Ovary (tissue), 9 donors: ENCODE measurements around the gene GPR142. TPM values are rescaled to one million over a fixed set of nuclear protein-coding genes. Genes with fewer than 3 reads are reported as not detected.

Experiments
- DNase-seq, 5 donors: peaks; one replicate each; pipeline ENCODE4 v3.0.0-alpha.2; 2019 to 2020
- H3K27ac ChIP-seq, 2 donors: fragments of 200-600 bp; one replicate each; pipeline versions ENCODE4 v1.5.1 to v1.8.0; 2019 to 2022
- H3K27me3 ChIP-seq: fragments of 200-600 bp; one replicate; pipeline ENCODE4 v1.8.0; 2022
- H3K36me3 ChIP-seq: fragments of 200-600 bp; sonication (generic); one replicate; pipeline ENCODE4 v1.5.1; 2019
- H3K4me1 ChIP-seq: one replicate; pipeline ENCODE4 v1.8.1; 2013; ENCODE audit warnings: mild to moderate bottlenecking, moderate library complexity; ENCODE audit not compliant: insufficient read depth
- H3K4me3 ChIP-seq: fragments of 200-600 bp; sonication (generic); one replicate; pipeline ENCODE4 v1.5.1; 2017
- H3K9me3 ChIP-seq, 2 donors: fragments of 200-600 bp in 1 of 2; sonication (generic) in 1 of 2; one replicate each; pipeline versions ENCODE4 v1.5.1 to v1.8.1; 2013 to 2019; ENCODE audit warnings: mild to moderate bottlenecking in 1 of 2, moderate library complexity in 1 of 2
- EP300 ChIP-seq: sonication (generic); formaldehyde crosslinking; IDR thresholded peaks from one replicate; pipeline ENCODE4 v1.6.1; 2017; ENCODE audit warnings: antibody characterized with exemption
- POLR2A ChIP-seq: fragments of 450-650 bp; IDR thresholded peaks from one replicate; pipeline ENCODE4 v1.6.1; 2017; ENCODE audit warnings: antibody characterized with exemption, mild to moderate bottlenecking, moderate library complexity
- WGBS, 3 donors: extraction: QIAGEN DNeasy Blood & Tissue Kit in 1 of 3; methylation state at CpG; one replicate each; pipeline versions ENCODE4 v1.1.5 to v1.1.7; 2013 to 2017; 5-methylcytosine and 5-hydroxymethylcytosine counted together
- intact Hi-C, 4 donors: fragments of 100-400 bp; cut with DNase I; formaldehyde crosslinking; loops; one replicate each; pipeline versions ENCODE4 v1.11.0 to v1.15.1; 2022 to 2023
- polyA plus RNA-seq, 2 donors: library from polyadenylated mRNA; stranded (reverse); fragments of 200-250 nt in 1 of 2; fragments of 350-450 nt in 1 of 2; fragmentation: Illumina TruSeq in 1 of 2; extraction: RNeasy Lipid Tissue Mini Kit (QIAGEN cat#74804) in 1 of 2; gene quantifications; one replicate each; pipeline ENCODE4 v1.2.3, GENCODE V29; 2013 to 2014
- total RNA-seq, 7 donors: library from RNA; depleted of rRNA in 2 of 7; stranded (reverse); fragments of >200 nt in 2 of 7; fragmentation: NEBNext Ultra II Directional in 3 of 7; extraction: Animal tissue kit (Norgen Biotek cat#: 25700) in 3 of 7; gene quantifications; one replicate each; pipeline versions ENCODE4 v1.1.0 to v1.2.4, GENCODE V29; 2016 to 2023
- TF ChIP-seq, protein P1 (sequence below), 3 donors: fragments of 450-650 bp in 2 of 3; fragments of 200-600 bp in 1 of 3; IDR thresholded peaks; one replicate each; pipeline versions ENCODE4 v1.5.1 to v1.8.0; 2016 to 2022; ENCODE audit warnings: antibody characterized with exemption in 3 of 3, mild to moderate bottlenecking in 1 of 3
- donor health status: DM: no; HTN: no; CAD: no; lungs with moderate emphysema.
- donor health status: DM: no; HTN: no; CAD: no.
- donor health status: Bipolar disorder and iron deficiency.
- donor health status: DM: yes; HTN: yes; CAD: no.
- donor health status: DM: no; HTN: no; CAD: no.
- donor health status: DM: yes; HTN: yes; CAD: no.

GPR142 gene
- total and polyA plus RNA-seq, 9 donors, result 0.05 to 0.25 TPM; not detected in 7

DNA sequence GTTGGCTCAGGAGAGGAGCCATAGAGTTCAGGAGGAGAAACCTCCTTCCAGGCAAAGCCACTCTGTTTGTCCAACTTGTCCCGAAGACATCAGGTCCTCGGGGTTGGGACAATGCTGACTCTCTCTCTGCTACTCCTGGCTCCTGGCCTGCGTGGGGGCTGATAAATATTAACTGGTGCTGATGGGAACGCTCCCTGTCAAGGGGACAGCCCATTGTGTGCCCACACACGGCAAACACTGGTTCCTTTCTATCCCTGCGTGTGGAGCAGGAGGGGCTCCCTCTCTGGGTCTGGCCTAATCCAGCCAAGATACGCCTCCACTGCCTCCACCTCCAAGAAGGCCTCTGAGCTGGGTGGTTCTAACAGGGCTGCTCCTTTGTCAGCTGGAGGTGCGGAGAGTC, 36.9 kb upstream of the GPR142 start:
- Histone ChIP-seq H3K4me3 (no peak overlapping the region), H3K36me3 (no peaks in the 10 kb centered on the region), H3K4me1 (peaks cover 3% of the 10 kb centered on the region), H3K27me3 (no peaks in the 10 kb centered on the region), H3K27ac (no peak overlapping the region), H3K9me3 (peaks cover 0 to 5% of the 10 kb centered on the region in 2 donors)
- TF ChIP-seq EP300 (no peak), POLR2A (no peak)
- TF ChIP-seq, protein P1, sequence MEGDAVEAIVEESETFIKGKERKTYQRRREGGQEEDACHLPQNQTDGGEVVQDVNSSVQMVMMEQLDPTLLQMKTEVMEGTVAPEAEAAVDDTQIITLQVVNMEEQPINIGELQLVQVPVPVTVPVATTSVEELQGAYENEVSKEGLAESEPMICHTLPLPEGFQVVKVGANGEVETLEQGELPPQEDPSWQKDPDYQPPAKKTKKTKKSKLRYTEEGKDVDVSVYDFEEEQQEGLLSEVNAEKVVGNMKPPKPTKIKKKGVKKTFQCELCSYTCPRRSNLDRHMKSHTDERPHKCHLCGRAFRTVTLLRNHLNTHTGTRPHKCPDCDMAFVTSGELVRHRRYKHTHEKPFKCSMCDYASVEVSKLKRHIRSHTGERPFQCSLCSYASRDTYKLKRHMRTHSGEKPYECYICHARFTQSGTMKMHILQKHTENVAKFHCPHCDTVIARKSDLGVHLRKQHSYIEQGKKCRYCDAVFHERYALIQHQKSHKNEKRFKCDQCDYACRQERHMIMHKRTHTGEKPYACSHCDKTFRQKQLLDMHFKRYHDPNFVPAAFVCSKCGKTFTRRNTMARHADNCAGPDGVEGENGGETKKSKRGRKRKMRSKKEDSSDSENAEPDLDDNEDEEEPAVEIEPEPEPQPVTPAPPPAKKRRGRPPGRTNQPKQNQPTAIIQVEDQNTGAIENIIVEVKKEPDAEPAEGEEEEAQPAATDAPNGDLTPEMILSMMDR (IDR thresholded peaks at IDR 0.05), result no peak
- 78 to 82% (median 78%) methylated on average over 8 of the region's 8 CpGs for WGBS, 3 donors
- intact Hi-C loops, result no loop called here
- DNase-seq, result no peak

DNA sequence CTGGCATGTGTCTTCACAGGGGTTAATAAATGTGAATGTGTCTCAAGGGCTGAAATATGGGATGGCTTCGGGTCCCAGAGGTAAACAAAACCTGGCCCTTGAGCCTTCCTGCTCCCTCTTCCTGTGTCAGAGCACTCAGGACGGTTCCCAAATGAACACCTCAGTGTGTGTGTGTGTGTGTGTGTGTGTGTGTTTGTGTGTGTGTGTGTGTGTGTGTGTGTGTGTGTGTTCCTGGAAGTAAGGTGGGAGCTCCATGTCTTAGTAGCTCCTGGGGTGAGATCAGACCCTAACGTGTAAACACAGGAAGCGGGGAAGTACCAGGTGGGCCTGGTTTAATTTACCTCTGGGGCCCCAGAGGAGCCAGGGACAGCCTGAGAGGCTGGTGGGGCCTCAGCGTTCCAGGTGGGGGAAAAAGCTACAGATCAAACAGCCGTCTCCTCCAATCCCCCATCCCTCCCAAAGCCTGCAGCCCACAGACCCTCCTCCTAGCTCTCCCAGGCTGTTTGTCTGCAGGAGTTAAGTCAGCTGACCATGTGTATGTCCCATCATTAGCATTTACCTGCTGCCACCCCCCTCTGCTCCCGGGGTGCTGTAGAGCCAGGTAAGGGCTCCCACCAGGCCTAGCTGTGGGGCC, 35.2 kb upstream of the GPR142 start:
- Histone ChIP-seq H3K4me3 (no peak overlapping the region), H3K27ac (no peak overlapping the region), H3K9me3 (peaks cover 0 to 5% of the 10 kb centered on the region in 2 donors), H3K27me3 (no peaks in the 10 kb centered on the region), H3K36me3 (no peaks in the 10 kb centered on the region), H3K4me1 (no peaks in the 10 kb centered on the region)
- no peak for DNase-seq
- intact Hi-C loops, result no loop called here
- TF ChIP-seq, protein P1 (IDR thresholded peaks at IDR 0.05), result no peak
- TF ChIP-seq EP300 (no peak), POLR2A (no peak)
- 56 to 61% (median 61%) methylated on average over 7 of the region's 7 CpGs for WGBS, 3 donors

DNA sequence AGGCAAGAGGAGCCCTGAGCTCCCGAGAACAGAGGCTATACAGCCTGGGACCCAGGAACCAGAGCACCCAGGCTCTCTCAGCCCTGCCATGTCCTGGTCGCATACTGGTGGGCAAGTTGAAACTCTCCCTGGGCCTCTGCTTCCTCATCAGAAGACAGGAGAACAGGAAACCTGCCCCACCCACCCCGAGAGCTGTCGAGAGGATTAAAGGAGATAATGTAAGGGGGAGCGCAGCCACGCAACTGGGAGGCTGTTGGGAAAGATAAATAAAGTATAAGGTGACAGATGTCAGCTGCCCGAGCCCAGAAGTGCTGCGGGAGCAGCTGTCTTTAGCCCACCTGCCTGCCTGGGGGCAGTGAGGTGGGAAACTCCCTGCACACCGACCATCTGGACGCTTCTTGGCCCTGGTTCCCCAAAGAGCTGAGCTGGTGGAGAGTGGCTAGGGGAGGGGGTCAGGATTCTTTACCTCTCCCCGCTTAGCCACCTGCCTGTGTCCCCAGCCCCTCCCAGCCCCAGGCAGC, 34.5 kb upstream of the GPR142 start:
- TF ChIP-seq, protein P1 (IDR thresholded peaks at IDR 0.05), result no peak
- no peak for TF ChIP-seq POLR2A
- TF ChIP-seq EP300, result no peak
- Histone ChIP-seq H3K4me1 (no peaks in the 10 kb centered on the region), H3K4me3 (no peak overlapping the region), H3K27ac (no peak overlapping the region), H3K27me3 (no peaks in the 10 kb centered on the region), H3K36me3 (no peaks in the 10 kb centered on the region), H3K9me3 (peaks cover 0 to 5% of the 10 kb centered on the region in 2 donors)
- intact Hi-C loops, result no loop called here
- 16 to 24% (median 22%) methylated on average over 11 of the region's 11 CpGs for WGBS, 3 donors
- no peak for DNase-seq

DNA sequence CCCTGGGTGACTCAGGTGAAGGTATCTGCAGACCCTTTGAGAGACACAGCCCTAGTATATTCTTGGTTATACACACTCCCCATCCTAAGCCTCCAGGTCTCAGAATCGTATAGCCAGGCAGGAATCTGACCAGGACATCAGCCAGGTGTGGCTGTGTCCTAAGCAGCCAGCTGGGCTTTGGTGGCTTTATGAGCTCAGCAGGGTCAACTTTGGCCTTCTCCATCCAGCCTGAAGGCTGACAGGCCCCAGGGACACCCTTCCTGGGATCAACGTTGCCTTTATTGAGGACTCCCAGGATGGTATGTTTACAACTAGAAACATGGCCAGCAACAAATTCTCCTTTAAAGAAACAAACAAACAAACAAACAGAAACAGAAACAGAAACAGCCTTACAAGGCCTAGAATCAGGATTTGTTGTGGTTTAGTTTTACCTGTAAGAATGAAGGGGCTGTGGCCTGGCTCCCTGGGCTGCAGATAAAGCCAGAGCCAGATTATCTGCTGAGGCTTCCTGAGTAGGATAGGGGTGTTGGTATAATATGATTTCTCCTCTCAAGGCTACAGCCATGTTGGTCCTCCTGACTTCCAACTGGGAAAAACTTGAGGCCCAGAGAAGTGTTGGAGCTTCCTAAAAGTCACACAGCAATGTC, 32.8 kb upstream of the GPR142 start:
- 70 to 81% (median 77%) methylated on average over 2 of the region's 2 CpGs for WGBS, 3 donors
- no peak overlapping the region for H3K4me3 ChIP-seq
- intact Hi-C loops, result no loop called here
- H3K4me1 ChIP-seq, result no peaks in the 10 kb centered on the region
- no peaks in the 10 kb centered on the region for H3K36me3 ChIP-seq
- no peak for DNase-seq
- H3K27me3 ChIP-seq, result no peaks in the 10 kb centered on the region
- H3K9me3 ChIP-seq, result peaks cover 0 to 5% of the 10 kb centered on the region in 2 donors
- TF ChIP-seq EP300 (no peak), POLR2A (no peak)
- TF ChIP-seq, protein P1 (IDR thresholded peaks at IDR 0.05), result no peak
- H3K27ac ChIP-seq, result no peak overlapping the region
